Measurements from ENCODE around the gene PAM16. TPM values are rescaled to one million over a fixed set of nuclear protein-coding genes. Genes with fewer than 3 reads are reported as not detected.

The PAM16 gene
- total and polyA plus RNA-seq, 2 of the 8 experiments (the other 6 are each of a cell fraction or from before 2014, with no cell fraction given) = 78.3 to 198 TPM

DNA sequence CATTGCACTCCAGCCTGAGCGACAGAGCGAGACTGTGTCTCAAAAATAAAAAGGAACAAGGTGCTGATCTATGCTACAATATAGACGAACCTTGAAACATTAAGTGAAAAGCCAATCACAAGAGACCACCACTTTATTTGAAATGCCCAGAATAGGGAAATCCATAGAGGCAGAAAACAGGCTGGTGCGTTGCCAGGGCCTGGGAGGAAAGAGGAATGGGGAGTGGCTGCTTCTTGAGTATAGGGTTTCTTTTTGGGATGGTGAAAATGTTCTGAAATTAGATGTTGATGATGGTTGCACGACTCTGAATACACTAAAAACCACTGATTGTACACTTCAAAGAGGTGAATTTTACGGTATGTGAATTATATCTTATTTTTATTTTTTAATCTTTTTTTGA is 55.5 kb downstream of the PAM16 start:
- Histone ChIP-seq H2BK5ac (ENCODE audit: low read depth, low read length) (no peak overlapping the region), H2BK15ac (ENCODE audit: low read length) (no peak overlapping the region), H4K8ac (ENCODE audit: extremely low read depth, insufficient read depth, low read length) (no peak overlapping the region), H3K23ac (ENCODE audit: insufficient read length) (no peak overlapping the region), H4K5ac (ENCODE audit: insufficient read length, low read depth, low read length) (no peak overlapping the region), H2BK120ac (replicated peaks; ENCODE audit: low read depth, low read length) (no peak overlapping the region), H3K9me3 (ENCODE audit: insufficient read depth in 2 of 2, low read depth in 1 of 2, low read length in 1 of 2) (no peaks in the 10 kb centered on the region), H3K36me3 (ENCODE audit: control insufficient read depth in 2 of 4, insufficient read depth in 4 of 4, low read length in 3 of 4) (no peaks in the 10 kb centered on the region), H4K20me1 (replicated peaks in 1 of 2; ENCODE audit: control insufficient read depth in 1 of 2, insufficient read depth in 2 of 2, low read length in 2 of 2) (peaks cover 0 to 2% of the 10 kb centered on the region in 2 experiments), H3K27me3 (replicated peaks in 1 of 4; ENCODE audit: control insufficient read depth in 3 of 4, extremely low read depth in 1 of 4, insufficient read depth in 3 of 4, low read length in 3 of 4) (no peaks in the 10 kb centered on the region), H3K4me2 (ENCODE audit: insufficient read depth in 1 of 2, low read depth in 2 of 2, low read length in 2 of 2) (no peak overlapping the region), H3K4me3 (ENCODE audit: extremely low read depth in 1 of 4, insufficient read depth in 2 of 4, low read depth in 3 of 4, low read length in 4 of 4) (no peak overlapping the region), H3K4me1 (replicated peaks in 1 of 4; ENCODE audit: control insufficient read depth in 3 of 4, insufficient read depth in 4 of 4, low read length in 3 of 4) (peaks cover 7 to 22% (median 14%) of the 10 kb centered on the region in 4 experiments), H3K56ac (replicated peaks; ENCODE audit: insufficient read length, low read depth, low read length) (no peak overlapping the region), H3K9ac (replicated peaks in 1 of 4; ENCODE audit: extremely low read depth in 1 of 4, low read depth in 3 of 4, low read length in 3 of 4) (no peak overlapping the region), H3K14ac (ENCODE audit: insufficient read length) (no peak overlapping the region), H3K4ac (replicated peaks; ENCODE audit: insufficient read length, low read depth, low read length) (no peak overlapping the region), H3K79me2 (ENCODE audit: control insufficient read depth in 1 of 2, insufficient read depth in 2 of 2, low read length in 2 of 2) (no peaks in the 10 kb centered on the region), H3K27ac (ENCODE audit: low read depth, low read length) (no peak overlapping the region), H3K23me2 (ENCODE audit: low read depth, low read length) (peaks cover 3% of the 10 kb centered on the region), H2BK20ac (ENCODE audit: low read length) (no peak overlapping the region), H4K91ac (replicated peaks; ENCODE audit: insufficient read length, low read length) (no peak overlapping the region), H3K79me1 (ENCODE audit: low read depth, low read length) (no peaks in the 10 kb centered on the region), H3K18ac (ENCODE audit: extremely low read depth, low read length) (no peak overlapping the region), H2BK12ac (ENCODE audit: low read depth, low read length) (no peak overlapping the region), H2AFZ (ENCODE audit: low read length) (no peak overlapping the region), H2AK5ac (ENCODE audit: low read depth, low read length) (no peak overlapping the region)
- ChIA-PET POLR2A (ENCODE audit: partially characterized antibody) (interaction anchor here (0.9 to 25.6 kb wide), 4 partner anchors 11 to 43 kb away, joined by 3 to 403 read pairs (median 49); partner anchors contain the start of gene TFAP4), CTCF (ENCODE audit: partially characterized antibody) (interaction anchor here (0.6 to 12.0 kb wide), 9 partner anchors 11 to 113 kb away, joined by 3 to 300 read pairs (median 12); partner anchors contain the start of genes GLIS2 and TFAP4)
- WGBS, 2 experiments (ENCODE audit: extremely low coverage in 1 of 2, insufficient coverage in 1 of 2, insufficient read length in 1 of 2, insufficient replicate concordance in 2 of 2, low coverage in 1 of 2, low lambda C conversion rate in 2 of 2, missing lambda C conversion rate in 1 of 2) = 92% methylated on average over 6 of the region's 6 CpGs; no CpG with 5 or more reads in 1 of the 2 experiments
- DNase-seq (ENCODE audit: low read depth in 1 of 2, low spot score in 2 of 2) (no peak), FAIRE-seq (no peak)
- TF ChIP-seq SIN3A (conservative IDR thresholded peaks at IDR 0.05 in 1 of 2, IDR thresholded peaks at IDR 0.05 in 1 of 2; ENCODE audit: low read depth in 1 of 2, low read length in 2 of 2) (no peak), GTF2F1 (IDR thresholded peaks at IDR 0.05; ENCODE audit: borderline replicate concordance, low read depth, low read length) (no peak), NRF1 (IDR thresholded peaks at IDR 0.05; ENCODE audit: low read depth, low read length) (no peak), NANOG (IDR thresholded peaks at IDR 0.05; ENCODE audit: insufficient read depth, low read depth, low read length, poor library complexity, severe bottlenecking) (no peak), CEBPB (IDR thresholded peaks at IDR 0.05; ENCODE audit: low read depth, low read length) (no peak), CTBP2 (IDR thresholded peaks at IDR 0.05; ENCODE audit: borderline replicate concordance, insufficient read depth, insufficient read length, low read length) (no peak), SIRT6 (IDR thresholded peaks at IDR 0.05; ENCODE audit: low read length) (no peak), JUND (IDR thresholded peaks at IDR 0.05; ENCODE audit: low read length) (no peak), TAF1 (IDR thresholded peaks at IDR 0.05; ENCODE audit: low read depth, low read length) (no peak), TBP (IDR thresholded peaks at IDR 0.05; ENCODE audit: low read depth, low read length) (no peak), ATF3 (IDR thresholded peaks at IDR 0.05; ENCODE audit: insufficient read depth, low read depth, low read length) (no peak), E2F6 (IDR thresholded peaks at IDR 0.05) (no peak), RXRA (IDR thresholded peaks at IDR 0.05; ENCODE audit: insufficient read depth, low read depth, low read length) (no peak)
